HCT116 (cell line): ENCODE measurements around the gene SRI.

ENCODE experiments used
- ATF3 ChIP-seq: IDR thresholded peaks from 2 replicates; pipeline ENCODE4 v1.6.1; 2012
- CTCF ChIP-seq, 3 experiments: fragments of 200-600 bp in 1 of 3; sonication (generic) in 1 of 3; IDR thresholded peaks in 2 of 3; conservative IDR thresholded peaks in 1 of 3; 2 replicates each; pipeline ENCODE4 v1.5.1; 2012 to 2017; ENCODE audit warnings: low read depth in 2 of 3, low read length in 2 of 3, antibody characterized with exemption in 1 of 3, borderline replicate concordance in 1 of 3, control low read depth in 1 of 3, mild to moderate bottlenecking in 1 of 3, mixed read lengths in 1 of 3, mixed run types in 1 of 3, moderate library complexity in 1 of 3; ENCODE audit not compliant: insufficient read depth in 1 of 3
- EZH2 ChIP-seq: fragments of 200-600 bp; sonication (generic); IDR thresholded peaks from 2 replicates; pipeline ENCODE4 v1.6.1; 2017; ENCODE audit warnings: antibody characterized with exemption, mixed run types
- MAX ChIP-seq: IDR thresholded peaks from 2 replicates; pipeline ENCODE4 v1.6.1; 2012
- POLR2A ChIP-seq: IDR thresholded peaks from 2 replicates; pipeline ENCODE4 v1.7.0; 2011; ENCODE audit warnings: borderline replicate concordance; ENCODE audit not compliant: insufficient read depth, insufficient read length; ENCODE audit errors: extremely low read depth
- RAD21 ChIP-seq: IDR thresholded peaks from 2 replicates; pipeline ENCODE4 v1.6.1; 2012; ENCODE audit warnings: low read depth, mild to moderate bottlenecking
- REST ChIP-seq: IDR thresholded peaks from 2 replicates; pipeline ENCODE4 v1.6.1; 2012; ENCODE audit warnings: low read depth
- SP1 ChIP-seq: IDR thresholded peaks from 2 replicates; pipeline ENCODE4 v1.6.1; 2012; ENCODE audit warnings: low read depth
- ZNF274 ChIP-seq: fragments of 200-500 bp; sonication (Bioruptor generic); IDR thresholded peaks from 2 replicates; pipeline ENCODE4 v1.6.1; 2014; ENCODE audit warnings: mild to moderate bottlenecking, low read depth, low read length, inconsistent platforms

- TF ChIP-seq POLR2A: no peak
- TF ChIP-seq SP1: no peak
- TF ChIP-seq CTCF (IDR thresholded peaks at IDR 0.05 in 2 of 3, conservative IDR thresholded peaks at IDR 0.05 in 1 of 3; ENCODE audit: borderline replicate concordance in 1 of 3, insufficient read depth in 1 of 3, low read depth in 2 of 3, low read length in 2 of 3): no peak
- no peak for TF ChIP-seq EZH2
- no peak for TF ChIP-seq MAX
- no peak for TF ChIP-seq ZNF274
- TF ChIP-seq REST: no peak
- TF ChIP-seq ATF3: no peak
- no peak for TF ChIP-seq RAD21
These were observed 52.1 kb downstream of the SRI start for GRCh38 chr7:88167721-88168120.
